Measurements from ENCODE around the gene SLC3A2.
A peak's percentile ranks its signal among the peaks of the same experiment; 100 is the strongest.

Gene SLC3A2

DNA sequence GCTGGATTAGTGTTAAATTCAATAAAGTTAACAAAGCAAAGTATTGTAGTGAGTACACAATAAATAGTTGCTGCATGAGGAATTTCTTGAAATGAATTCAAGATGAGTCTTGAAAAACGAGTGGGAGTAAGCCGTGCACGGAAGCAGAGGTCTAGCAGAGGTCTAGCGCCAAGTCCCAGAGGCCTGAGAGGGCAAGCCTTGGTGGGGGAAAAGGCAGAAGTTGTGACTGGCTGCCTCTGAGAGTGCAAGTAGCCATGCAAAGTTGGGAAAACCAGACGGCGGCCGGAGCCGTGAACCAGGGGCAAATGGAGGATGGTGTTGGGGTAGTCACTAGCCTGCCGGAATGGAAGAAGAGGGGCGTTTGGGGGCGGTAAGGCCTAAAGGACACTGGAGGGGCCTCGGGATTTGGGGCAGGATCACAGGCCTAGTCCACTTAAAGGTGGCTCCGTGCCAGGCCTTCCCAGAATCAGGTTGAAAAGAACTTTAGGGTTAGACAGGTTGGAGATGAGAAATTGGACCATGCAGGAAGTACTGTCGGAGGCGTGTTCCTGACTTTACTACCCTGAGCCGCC, 379 bp upstream of the SLC3A2 start:
- DNase-seq (ENCODE audit: low read depth) = peak; percentile 89

DNA sequence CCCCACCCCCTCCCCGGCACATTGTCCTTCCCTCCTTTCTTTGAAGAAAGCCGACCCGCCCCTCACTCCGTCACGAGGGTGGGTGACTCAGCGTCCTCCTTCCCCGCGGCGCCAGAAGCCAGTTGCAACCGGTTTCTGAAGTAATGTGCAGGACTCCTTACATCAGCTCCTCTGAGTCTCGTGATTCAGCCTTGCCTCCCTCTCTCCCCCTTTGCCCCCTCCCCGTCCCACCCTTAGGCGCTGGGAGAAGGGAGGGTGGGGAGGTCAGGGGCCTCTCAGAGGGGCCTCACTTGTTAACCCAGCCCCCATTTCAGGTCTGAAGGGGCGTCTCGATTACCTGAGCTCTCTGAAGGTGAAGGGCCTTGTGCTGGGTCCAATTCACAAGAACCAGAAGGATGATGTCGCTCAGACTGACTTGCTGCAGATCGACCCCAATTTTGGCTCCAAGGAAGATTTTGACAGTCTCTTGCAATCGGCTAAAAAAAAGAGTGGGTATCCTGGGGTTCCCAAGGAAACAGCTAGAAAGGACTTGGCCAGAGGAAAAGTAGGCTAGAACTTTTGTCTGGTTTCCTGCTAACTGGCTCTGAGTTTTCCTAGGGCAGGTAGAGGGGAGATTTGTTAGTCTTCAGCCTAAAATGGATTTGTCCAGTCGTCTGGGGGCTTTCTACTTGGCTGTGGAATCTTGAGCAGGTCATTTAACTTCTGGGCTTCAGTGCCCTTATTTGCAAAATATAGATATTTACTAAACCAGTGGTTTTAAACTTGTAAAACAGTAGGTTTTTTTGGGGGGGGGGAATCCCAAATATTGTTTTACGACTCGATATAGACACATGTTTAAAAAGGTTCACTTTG, 1.1 kb downstream of the SLC3A2 start:
- peak; percentile 99 for DNase-seq (ENCODE audit: low read depth)

DNA sequence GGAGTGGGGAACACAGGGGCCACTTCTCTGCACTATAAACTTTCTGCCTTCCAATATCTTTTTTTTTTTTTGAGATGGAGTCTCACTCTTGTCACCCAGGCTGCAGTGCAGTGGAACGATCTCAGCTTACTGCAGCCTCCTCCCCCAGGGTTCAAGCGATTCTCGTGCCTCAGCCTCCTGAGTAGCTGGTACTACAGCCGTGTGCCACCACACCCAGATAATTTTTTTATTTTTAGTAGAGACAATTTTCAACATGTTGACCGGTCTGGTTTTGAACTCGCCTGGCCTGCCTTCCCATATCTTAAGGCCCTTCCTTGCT, 1.7 kb downstream of the SLC3A2 start:
- DNase-seq (ENCODE audit: low read depth) = no peak

DNA sequence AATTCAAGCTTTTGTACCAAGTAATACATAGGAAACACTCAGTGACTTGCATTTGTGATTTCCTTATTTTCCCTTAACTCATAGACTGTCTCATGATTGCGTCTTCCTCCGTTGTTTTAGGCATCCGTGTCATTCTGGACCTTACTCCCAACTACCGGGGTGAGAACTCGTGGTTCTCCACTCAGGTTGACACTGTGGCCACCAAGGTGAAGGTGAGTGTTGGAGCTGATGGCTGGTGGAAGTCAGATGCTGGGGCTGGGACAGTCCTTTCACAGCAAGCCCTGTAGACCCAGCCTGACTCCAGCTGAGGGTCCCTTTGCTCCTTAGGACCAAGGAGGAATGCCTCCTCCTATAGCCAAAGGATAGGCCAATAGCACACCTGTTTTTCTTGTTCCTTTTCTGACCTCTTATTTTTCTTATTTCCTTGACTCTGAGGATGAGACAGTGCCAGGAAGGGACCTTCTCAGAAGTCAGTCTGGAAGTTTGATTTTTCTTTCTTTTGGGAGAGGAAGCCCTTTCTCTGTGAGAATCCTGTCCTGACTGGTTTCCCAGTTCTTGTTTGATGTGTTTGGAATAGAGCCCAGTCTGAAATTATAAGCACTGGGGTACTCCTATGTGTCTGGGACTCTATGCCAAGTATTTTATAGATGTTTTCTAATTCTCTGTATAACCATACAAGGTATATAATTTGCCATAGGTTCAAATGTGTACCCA, 2.2 kb downstream of the SLC3A2 start:
- no peak for DNase-seq (ENCODE audit: low read depth)

DNA sequence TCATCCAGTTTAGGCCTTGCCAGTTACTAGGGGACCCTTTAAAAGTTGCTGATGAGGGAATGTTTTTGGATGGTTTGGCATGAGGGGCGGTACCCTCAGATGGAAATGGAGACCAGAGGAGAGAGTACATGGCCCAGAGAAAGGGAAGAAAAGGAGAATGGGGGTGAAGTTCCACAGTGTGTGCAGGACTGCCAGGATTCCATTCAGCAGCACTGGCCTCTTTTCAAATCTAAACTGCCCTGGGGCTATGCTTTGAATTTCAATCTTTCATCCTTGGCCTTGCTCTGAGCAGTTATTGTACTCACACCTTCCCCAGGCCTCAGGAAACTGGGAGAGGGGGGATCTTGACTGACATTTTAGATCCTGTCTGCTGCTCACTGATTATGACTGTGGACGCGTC, 3.0 kb downstream of the SLC3A2 start:
- DNase-seq (ENCODE audit: low read depth) = peak; percentile 41

GRCh38 chr11:62885137-62885750, 4.5 kb downstream of the SLC3A2 start:
- DNase-seq (ENCODE audit: low read depth) = no peak

DNA sequence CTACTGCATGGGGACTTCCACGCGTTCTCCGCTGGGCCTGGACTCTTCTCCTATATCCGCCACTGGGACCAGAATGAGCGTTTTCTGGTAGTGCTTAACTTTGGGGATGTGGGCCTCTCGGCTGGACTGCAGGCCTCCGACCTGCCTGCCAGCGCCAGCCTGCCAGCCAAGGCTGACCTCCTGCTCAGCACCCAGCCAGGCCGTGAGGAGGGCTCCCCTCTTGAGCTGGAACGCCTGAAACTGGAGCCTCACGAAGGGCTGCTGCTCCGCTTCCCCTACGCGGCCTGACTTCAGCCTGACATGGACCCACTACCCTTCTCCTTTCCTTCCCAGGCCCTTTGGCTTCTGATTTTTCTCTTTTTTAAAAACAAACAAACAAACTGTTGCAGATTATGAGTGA, 7.7 kb downstream of the SLC3A2 start:
- no peak for DNase-seq (ENCODE audit: low read depth)

DNA sequence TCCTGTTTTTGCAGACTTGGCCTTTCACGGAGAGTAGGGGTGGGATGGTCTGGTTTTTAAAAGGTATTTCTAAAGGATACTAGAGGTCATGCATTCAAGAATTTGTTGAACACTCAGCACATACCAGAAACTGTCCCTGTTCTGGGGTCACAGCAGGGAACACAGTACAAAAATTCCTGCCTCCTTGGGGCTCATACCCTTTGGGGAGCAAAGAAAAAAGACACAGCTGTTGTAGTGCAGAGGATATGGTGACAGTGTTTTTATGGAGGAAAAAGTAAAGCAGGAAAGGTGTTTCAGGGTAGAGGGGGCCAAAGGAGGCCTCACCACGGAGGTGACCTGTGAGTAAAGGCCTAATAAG, 8.4 kb downstream of the SLC3A2 start:
- DNase-seq (ENCODE audit: low read depth) = no peak

DNA sequence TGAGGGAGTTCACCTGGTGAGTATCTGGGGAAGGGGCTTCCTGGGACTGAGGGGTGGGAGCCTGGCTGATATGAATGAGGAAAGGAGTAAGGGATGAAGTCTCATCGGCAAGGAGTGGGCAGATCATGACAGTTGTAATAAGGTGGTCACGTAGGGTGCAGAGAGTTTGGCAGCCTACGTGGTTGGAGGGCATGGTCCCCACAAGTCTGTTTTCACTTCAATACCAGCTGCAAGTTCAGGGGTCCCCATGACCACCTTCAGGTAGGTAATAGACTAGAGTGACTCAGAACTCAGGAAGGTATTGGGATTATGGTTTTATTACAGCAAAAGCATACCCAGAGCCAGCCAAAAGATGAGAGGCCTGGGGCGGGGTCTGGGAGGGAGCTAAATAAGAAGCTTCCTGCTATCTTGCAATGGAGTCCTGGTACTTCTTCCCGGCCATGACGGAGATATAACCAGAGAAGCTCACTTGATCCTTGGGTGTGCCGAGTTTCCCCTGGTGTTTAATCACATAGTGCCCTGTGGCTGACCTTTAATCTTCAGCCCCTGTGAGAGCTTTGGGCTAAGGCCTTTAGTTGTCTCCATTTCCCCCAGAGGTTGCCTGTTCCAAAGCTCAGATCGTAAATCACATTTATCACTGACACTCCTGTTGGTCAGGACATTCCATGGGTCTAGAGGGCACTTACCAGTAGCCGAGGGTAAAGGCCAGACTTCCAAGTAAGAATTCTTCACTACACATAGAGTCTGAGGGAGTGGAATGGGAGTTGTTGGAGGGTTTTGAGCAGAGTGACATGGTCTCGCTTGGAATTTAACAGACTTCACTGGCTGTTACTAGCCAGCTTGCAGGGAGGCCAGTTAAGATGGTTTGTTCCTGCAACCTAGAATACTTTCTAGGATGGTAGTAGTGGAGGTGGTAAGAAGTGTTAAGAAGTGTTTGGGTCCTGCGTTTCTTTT, 9.1 kb downstream of the SLC3A2 start:
- DNase-seq (ENCODE audit: low read depth) = peak; percentile 71

DNA sequence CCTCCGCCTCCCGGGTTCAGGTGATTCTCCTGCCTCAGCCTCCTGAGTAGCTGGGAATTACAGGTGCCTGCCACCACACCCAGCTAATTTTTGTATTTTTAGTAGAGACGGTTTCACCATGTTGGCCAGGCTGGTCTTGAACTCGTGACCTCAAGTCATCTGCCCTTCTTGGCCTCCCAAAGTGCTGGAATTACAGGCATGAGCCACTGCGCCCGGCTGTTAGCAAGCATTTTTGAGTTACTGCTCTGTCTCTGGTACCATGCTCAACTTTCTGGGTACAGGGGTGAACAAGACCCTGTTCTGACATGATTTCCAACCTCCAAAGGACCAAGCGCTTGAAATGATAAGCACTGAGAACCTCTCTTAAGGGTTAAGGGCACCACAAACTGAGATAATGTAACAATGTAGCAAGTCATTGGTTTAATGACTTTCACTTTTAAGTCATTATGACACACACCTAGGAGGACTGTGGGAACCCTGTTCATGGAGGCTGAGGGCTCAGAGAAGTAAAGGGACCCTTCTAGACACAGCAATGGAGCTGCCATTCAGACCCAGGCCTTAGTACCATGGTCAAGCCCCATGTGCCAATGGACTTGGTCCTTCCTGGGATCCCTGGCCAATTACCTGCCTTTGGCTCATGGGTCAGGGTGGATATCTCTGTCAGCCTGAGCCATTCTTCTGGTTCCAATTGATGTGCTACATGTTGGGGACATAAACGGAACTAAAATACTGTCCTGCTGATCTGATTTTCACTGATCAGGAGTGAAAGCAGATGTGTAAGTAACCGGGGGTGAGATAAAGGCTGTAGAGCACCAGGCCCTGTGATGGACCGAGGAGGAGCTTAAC, 11.6 kb downstream of the SLC3A2 start:
- no peak for DNase-seq (ENCODE audit: low read depth)

DNA sequence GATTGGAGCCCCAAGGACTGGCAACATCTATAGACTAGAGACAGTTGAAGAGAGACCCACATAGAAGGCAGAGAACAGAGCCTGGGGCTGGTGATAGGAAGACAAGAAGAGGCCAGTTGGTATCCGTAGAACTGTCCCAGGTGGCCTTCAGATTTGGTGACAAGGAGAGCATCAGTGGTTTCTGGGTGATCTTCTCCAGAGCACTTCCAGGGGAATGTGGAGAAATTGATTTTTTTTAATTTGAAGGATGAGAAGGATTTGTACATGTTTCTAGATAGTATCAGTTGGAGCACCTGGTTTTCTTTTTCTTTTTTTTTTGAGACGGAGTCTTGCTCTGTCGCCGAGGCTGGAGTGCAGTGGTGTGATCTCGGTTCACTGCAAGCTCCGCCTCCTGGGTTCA, 14.8 kb downstream of the SLC3A2 start:
- no peak for DNase-seq (ENCODE audit: low read depth)

- DNase-seq (ENCODE audit: low read depth) = no peak
Measured at GRCh38 chr11:62896049-62896448, 15.4 kb downstream of the SLC3A2 start.

DNA sequence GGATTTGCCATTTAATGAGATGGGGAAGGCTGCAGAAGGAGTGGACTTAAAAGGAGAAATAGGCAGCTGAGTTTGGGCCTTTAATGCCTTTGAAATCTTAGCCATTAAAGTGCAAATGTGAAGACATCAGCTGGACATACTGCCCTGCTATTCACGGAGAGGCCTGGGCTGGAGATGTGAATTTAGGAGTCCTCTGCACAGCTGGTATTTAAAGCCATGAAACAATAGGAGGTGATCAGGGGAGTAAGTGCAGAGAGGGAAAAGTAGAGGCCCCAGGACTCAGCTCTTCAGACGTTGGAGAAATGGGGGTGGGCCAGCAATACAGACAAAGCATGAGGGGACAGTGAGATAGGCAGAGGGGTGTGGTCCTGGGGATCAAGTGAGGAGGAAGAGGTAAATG, 16.6 kb downstream of the SLC3A2 start:
- no peak for DNase-seq (ENCODE audit: low read depth)

- no peak for DNase-seq (ENCODE audit: low read depth)
Measured at GRCh38 chr11:62898027-62898426, 17.3 kb downstream of the SLC3A2 start.

- DNase-seq (ENCODE audit: low read depth) = peak; percentile 35
Measured at GRCh38 chr11:62902932-62903331, 22.2 kb downstream of the SLC3A2 start.

DNA sequence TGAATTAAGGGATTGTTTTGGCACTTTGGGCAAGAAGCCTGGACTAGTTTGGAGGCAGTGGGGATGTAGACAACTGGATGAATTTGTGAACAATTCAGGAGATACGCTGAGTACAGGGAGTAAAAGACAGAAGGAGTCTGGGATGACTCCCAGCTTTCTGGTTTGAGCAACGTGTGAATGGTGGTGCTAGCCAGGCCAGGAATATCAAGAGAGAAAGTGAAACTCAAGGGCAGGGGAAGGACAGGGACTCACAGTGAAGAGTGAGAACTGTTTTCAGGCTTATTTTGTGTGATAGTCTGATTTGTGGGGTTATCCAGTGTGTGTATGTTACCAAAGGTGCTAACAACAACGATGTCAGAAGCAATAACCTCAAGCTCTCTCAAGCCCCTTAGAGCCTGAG, 24.6 kb downstream of the SLC3A2 start:
- DNase-seq (ENCODE audit: low read depth) = peak; percentile 19

GRCh38 chr11:62905927-62906531, 25.3 kb downstream of the SLC3A2 start:
- DNase-seq (ENCODE audit: low read depth) = peak; percentile 77

DNA sequence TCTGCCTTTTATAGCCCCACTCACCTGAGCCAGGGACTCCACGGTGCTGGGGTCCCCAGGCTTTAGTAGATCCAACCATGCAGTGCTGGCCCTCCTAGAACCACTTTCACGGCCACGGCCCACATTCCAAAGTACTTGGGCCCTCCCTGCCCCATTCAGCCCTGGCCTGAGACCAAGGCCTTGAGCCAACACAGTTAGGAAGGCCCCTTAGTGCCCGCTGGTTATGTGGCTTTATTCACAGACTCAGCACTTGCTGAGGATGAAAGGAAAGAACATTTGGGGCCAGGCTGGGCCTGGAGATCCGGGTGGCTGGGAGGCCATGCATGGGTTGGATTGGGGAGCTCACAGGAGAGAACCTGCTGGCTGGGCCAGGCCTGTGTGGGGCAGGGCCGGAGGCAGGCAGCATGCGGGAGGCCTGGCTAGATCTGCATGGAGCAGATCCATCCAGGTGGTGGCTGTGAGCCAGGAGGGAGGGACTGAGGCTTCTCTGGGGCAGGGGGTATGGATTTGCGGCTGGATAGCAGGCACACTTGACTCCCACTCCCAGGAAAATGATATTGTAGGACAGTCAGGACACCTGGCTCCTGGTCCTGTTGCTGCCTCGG, 27.9 kb downstream of the SLC3A2 start:
- DNase-seq (ENCODE audit: low read depth) = no peak

DNA sequence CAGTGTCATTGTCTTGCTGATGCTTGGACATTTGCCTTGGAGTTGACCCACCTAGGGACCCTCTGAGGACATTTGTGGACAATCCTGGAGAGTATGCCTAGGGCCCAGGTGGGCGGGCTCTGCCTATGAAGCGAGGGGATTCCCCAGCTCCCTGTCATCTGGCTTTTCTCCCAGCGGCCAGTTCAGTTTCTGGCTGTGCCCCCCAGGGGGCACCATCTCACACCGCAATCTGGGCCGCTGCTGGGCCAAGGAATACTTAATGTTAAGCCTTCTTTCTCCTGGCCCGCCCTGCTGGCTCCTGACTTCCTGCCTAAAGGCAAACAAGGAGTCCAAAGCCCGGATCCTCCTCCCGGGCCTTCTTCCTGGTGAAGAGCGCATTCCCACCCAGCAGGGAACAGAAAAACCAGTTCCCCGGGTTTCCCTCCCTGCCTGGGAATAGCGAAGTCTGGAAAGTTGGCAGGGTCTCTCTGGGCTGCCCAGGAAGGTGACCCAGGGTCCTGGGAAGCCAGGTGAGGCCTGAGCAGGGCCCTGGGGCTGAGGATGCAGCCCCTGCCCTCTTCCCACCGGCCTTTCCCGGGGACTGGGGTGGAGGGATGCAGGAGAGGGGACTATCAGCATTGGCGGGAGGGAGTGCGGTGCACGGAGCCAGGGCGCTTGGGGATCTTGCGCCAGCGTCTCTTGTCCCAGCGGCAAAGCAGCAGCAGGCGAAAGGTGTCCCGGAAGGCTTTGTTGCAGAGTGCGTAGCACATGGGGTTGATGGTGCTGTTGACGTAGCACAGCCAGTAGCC, 28.6 kb downstream of the SLC3A2 start:
- DNase-seq (ENCODE audit: low read depth) = peak; percentile 85
